Activated T-cell treated with anti-CD3 and anti-CD28 coated beads, Interleukin-2, amount 50 U/mL, for 24 hours (primary cell): Measurements from ENCODE around the gene LMF2.
A peak's percentile ranks its signal among the peaks of the same experiment; 100 is the strongest.

Source experiments
- DNase-seq: peaks from one replicate; pipeline ENCODE4 v3.0.0-alpha.2; 2020
- H3K27ac Mint-ChIP-seq: 2 replicates; pipeline ENCODE4 v1.8.0; 2020; ENCODE audit warnings: mild to moderate bottlenecking, mixed read lengths
- H3K27me3 Mint-ChIP-seq: 2 replicates; pipeline ENCODE4 v1.8.0; 2020; ENCODE audit warnings: mixed read lengths
- H3K36me3 Mint-ChIP-seq: 2 replicates; pipeline ENCODE4 v1.8.0; 2020; ENCODE audit warnings: low read depth, mixed read lengths
- H3K4me1 Mint-ChIP-seq: 2 replicates; pipeline ENCODE4 v1.8.0; 2020; ENCODE audit warnings: low read depth, mixed read lengths
- H3K4me3 Mint-ChIP-seq: 2 replicates; pipeline ENCODE4 v1.8.0; 2020; ENCODE audit warnings: mild to moderate bottlenecking, moderate library complexity, mixed read lengths
- H3K9me3 Mint-ChIP-seq: 2 replicates; pipeline ENCODE4 v1.8.0; 2020; ENCODE audit warnings: mixed read lengths

The LMF2 gene

GRCh38 chr22:50488006-50488677 lies 19.4 kb downstream of the LMF2 start:
- H3K4me3 Mint-ChIP-seq, result no peak overlapping the region
- no peaks in the 10 kb centered on the region for H3K36me3 Mint-ChIP-seq
- no peak overlapping the region for H3K27ac Mint-ChIP-seq
- H3K4me1 Mint-ChIP-seq, result peaks cover 6% of the 10 kb centered on the region
- no peaks in the 10 kb centered on the region for H3K27me3 Mint-ChIP-seq
- DNase-seq, result no peak
- H3K9me3 Mint-ChIP-seq, result no peaks in the 10 kb centered on the region

- no peaks in the 10 kb centered on the region for H3K27me3 Mint-ChIP-seq
- peaks cover 6% of the 10 kb centered on the region for H3K4me1 Mint-ChIP-seq
- no peak overlapping the region for H3K27ac Mint-ChIP-seq
Measured at GRCh38 chr22:50487290-50488005, 20.1 kb downstream of the LMF2 start.

GRCh38 chr22:50486561-50487289 lies 20.8 kb downstream of the LMF2 start, which contains the start of gene MIOX:
Gene MIOX (plus strand): TSS chr22:50486859. CDS start chr22:50486898, 39 bp downstream.
- H3K4me1 Mint-ChIP-seq, result peaks cover 6% of the 10 kb centered on the region
- DNase-seq, result no peak
- H3K36me3 Mint-ChIP-seq, result no peaks in the 10 kb centered on the region
- H3K4me3 Mint-ChIP-seq, result no peak within 1 kb of the TSS
- no peaks in the 10 kb centered on the region for H3K27me3 Mint-ChIP-seq
- H3K9me3 Mint-ChIP-seq, result no peaks in the 10 kb centered on the region
- no peak within 1 kb of the TSS for H3K27ac Mint-ChIP-seq

More at GRCh38 chr22:50487290-50488005, 20.1 kb downstream of the LMF2 start:
- Mint-ChIP-seq H3K9me3 (no peaks in the 10 kb centered on the region), H3K36me3 (no peaks in the 10 kb centered on the region), H3K4me3 (no peak overlapping the region)
- DNase-seq, result no peak

- Mint-ChIP-seq H3K4me3 (no peak overlapping the region), H3K9me3 (no peaks in the 10 kb centered on the region), H3K4me1 (no peaks in the 10 kb centered on the region), H3K36me3 (no peaks in the 10 kb centered on the region), H3K27ac (no peak overlapping the region), H3K27me3 (no peaks in the 10 kb centered on the region)
- DNase-seq, result no peak
Measured at GRCh38 chr22:50485221-50486131, 22.0 kb downstream of the LMF2 start.

GRCh38 chr22:50483977-50484853 lies 23.3 kb downstream of the LMF2 start:
- Mint-ChIP-seq H3K27me3 (peaks cover 6% of the 10 kb centered on the region), H3K36me3 (no peaks in the 10 kb centered on the region), H3K4me1 (peaks cover 5% of the 10 kb centered on the region), H3K27ac (no peak overlapping the region), H3K9me3 (no peaks in the 10 kb centered on the region), H3K4me3 (no peak overlapping the region)
- no peak for DNase-seq

- H3K27me3 Mint-ChIP-seq, result peaks cover 6% of the 10 kb centered on the region
- no peak for DNase-seq
- no peak overlapping the region for H3K27ac Mint-ChIP-seq
- H3K9me3 Mint-ChIP-seq, result no peaks in the 10 kb centered on the region
- H3K36me3 Mint-ChIP-seq, result no peaks in the 10 kb centered on the region
- H3K4me3 Mint-ChIP-seq, result no peak overlapping the region
- peaks cover 5% of the 10 kb centered on the region for H3K4me1 Mint-ChIP-seq
Measured at GRCh38 chr22:50483556-50483955, 23.9 kb downstream of the LMF2 start.

GRCh38 chr22:50483106-50483505 lies 24.4 kb downstream of the LMF2 start:
- no peaks in the 10 kb centered on the region for H3K9me3 Mint-ChIP-seq
- H3K36me3 Mint-ChIP-seq, result no peaks in the 10 kb centered on the region
- DNase-seq, result no peak
- H3K27ac Mint-ChIP-seq, result no peak overlapping the region
- peaks cover 6% of the 10 kb centered on the region for H3K27me3 Mint-ChIP-seq
- H3K4me1 Mint-ChIP-seq, result peaks cover 5% of the 10 kb centered on the region
- peak overlapping the region; percentile 10 for H3K4me3 Mint-ChIP-seq

- Mint-ChIP-seq H3K36me3 (no peaks in the 10 kb centered on the region), H3K4me3 (peak overlapping the region; percentile 77), H3K27ac (no peak overlapping the region), H3K4me1 (peaks cover 5% of the 10 kb centered on the region), H3K27me3 (peaks cover 6% of the 10 kb centered on the region), H3K9me3 (no peaks in the 10 kb centered on the region)
- no peak for DNase-seq
Measured at GRCh38 chr22:50482107-50483074, 25.1 kb downstream of the LMF2 start.

GRCh38 chr22:50481440-50482106 lies 25.9 kb downstream of the LMF2 start, which contains the start of gene ADM2:
Gene ADM2 (plus strand): TSS chr22:50481543. CDS start chr22:50481848, 305 bp downstream.
- Mint-ChIP-seq H3K27me3 (peaks cover 6% of the 10 kb centered on the region), H3K4me3 (peak within 1 kb of the TSS; percentile 77), H3K36me3 (no peaks in the 10 kb centered on the region), H3K4me1 (peaks cover 5% of the 10 kb centered on the region), H3K9me3 (no peaks in the 10 kb centered on the region), H3K27ac (no peak within 1 kb of the TSS)
- DNase-seq, result peak; percentile 83

GRCh38 chr22:50481045-50481439 lies 26.5 kb downstream of the LMF2 start:
- H3K4me3 Mint-ChIP-seq, result peak overlapping the region; percentile 52
- DNase-seq, result no peak
- peaks cover 6% of the 10 kb centered on the region for H3K27me3 Mint-ChIP-seq
- peaks cover 5% of the 10 kb centered on the region for H3K4me1 Mint-ChIP-seq
- H3K27ac Mint-ChIP-seq, result no peak overlapping the region
- H3K9me3 Mint-ChIP-seq, result no peaks in the 10 kb centered on the region
- no peaks in the 10 kb centered on the region for H3K36me3 Mint-ChIP-seq

GRCh38 chr22:50479721-50480120 lies 27.8 kb downstream of the LMF2 start:
- Mint-ChIP-seq H3K4me3 (peak overlapping the region; percentile 52), H3K36me3 (no peaks in the 10 kb centered on the region), H3K9me3 (no peaks in the 10 kb centered on the region), H3K27me3 (peaks cover 6% of the 10 kb centered on the region), H3K4me1 (peaks cover 10% of the 10 kb centered on the region), H3K27ac (no peak overlapping the region)
- no peak for DNase-seq

- no peaks in the 10 kb centered on the region for H3K9me3 Mint-ChIP-seq
- no peak overlapping the region for H3K27ac Mint-ChIP-seq
- no peak for DNase-seq
- H3K4me3 Mint-ChIP-seq, result no peak overlapping the region
- peaks cover 6% of the 10 kb centered on the region for H3K27me3 Mint-ChIP-seq
- H3K4me1 Mint-ChIP-seq, result peaks cover 23% of the 10 kb centered on the region
- H3K36me3 Mint-ChIP-seq, result peaks cover 11% of the 10 kb centered on the region
Measured at GRCh38 chr22:50477923-50478322, 29.6 kb downstream of the LMF2 start.
